Loucy (cell line): ENCODE data around the gene BCAR3.

ENCODE experiments used
- CTCF ChIP-seq: fragments of 200-600 bp; sonication (generic); conservative IDR thresholded peaks from 2 replicates; pipeline ENCODE4 v1.5.1; 2014; ENCODE audit warnings: mild to moderate bottlenecking, antibody characterized with exemption, low read length
- EZH2phosphoT487 ChIP-seq: fragments of 200-600 bp; IDR thresholded peaks from 2 replicates; pipeline ENCODE4 v1.6.1; 2018; ENCODE audit warnings: antibody characterized with exemption, mild to moderate bottlenecking, moderate library complexity, borderline replicate concordance

GRCh38 chr1:93600663-93601062 is 81.0 kb downstream of the BCAR3 start:
- no peak for TF ChIP-seq EZH2phosphoT487
- TF ChIP-seq CTCF = no peak
